ENCODE results near the gene HSD17B14.
A peak's percentile ranks its signal among the peaks of the same experiment; 100 is the strongest.
"Not testable (repeated sequence)": the region's sequence is repeated elsewhere in the genome, so short reads cannot be mapped to it uniquely, and the experiment has no call there.

The HSD17B14 gene

GRCh38 chr19:48798937-48799336, 37.4 kb downstream of the HSD17B14 start:
- DNase-seq (ENCODE audit: low read depth, low spot score): no peak

DNA sequence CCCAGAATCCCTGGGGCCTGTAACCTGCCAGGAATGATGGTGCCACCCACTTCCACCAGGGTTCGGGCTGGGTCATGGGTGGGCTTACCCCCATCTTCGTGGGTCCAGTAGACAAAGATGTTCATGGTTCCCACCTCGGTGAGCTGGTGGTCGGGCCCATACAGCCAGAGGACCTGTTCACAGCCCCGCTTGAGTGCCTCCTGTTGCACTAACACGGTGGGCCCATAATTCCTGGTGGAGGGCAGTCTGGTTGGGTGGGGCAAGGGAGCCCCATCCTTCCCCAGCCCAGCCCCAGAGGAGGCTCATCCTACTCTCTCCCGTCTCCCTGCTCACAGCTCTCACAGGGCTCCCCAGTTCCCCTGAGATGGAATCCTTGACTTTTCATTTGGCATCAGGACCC, 39.2 kb downstream of the HSD17B14 start:
- DNase-seq (ENCODE audit: low read depth, low spot score): no peak

DNA sequence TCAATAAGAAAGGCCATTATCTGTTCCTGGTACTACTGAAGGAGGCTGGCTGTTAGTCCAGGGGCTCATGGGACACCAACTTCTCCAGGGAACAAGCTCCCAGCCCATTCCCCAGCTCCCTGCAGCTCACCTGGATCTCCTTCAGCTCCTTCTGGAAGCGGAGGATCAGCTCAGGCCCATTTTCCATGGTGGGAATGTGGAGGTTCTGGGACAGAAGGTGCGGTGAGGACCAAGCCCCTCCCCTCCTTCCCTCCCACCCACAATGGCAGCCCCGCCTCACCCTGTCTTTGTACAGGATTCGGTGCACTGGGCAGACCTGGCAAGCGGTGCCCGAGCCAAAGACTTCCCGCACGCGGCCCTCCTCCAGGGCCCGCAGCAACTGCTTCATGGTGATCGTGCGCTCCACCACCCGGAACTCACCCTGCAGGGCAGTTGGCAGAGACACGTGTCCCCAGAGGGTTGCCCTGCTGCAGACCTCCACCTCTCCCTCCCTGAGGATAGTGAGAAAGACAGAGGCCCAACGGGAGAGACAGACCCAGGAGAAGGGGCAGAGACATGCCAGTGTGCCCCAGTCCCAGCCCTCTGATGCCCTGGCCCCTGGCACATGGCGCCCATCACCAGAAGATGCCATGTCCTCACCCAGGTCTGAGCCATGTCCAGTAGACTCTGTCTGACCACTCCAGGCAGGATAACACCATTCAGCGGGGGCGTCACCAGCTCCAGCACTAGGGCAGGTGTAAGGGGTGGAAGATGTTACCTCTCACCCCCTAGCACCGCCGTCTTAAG, 39.8 kb downstream of the HSD17B14 start:
- no peak for DNase-seq (ENCODE audit: low read depth, low spot score)

DNA sequence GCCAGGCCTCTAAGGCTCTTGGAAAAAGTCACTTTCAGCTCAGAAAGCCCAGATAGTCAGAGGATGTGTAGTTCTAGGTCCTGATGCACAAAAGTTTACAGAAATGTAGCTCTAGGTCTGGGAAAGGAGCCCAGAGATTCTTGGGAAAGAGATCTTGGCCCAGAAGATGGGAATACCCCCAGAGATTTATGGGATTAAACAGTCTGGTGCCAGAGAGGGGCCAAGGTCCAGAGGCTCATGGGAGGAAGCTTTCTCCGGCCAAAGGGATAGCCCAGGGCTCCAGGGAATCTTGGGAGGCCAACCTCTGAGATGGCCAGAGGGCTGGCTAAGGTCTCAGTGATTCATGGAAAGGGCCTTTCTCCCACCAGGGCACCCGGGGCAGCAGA, 40.6 kb downstream of the HSD17B14 start:
- DNase-seq (ENCODE audit: low read depth, low spot score): no peak

DNA sequence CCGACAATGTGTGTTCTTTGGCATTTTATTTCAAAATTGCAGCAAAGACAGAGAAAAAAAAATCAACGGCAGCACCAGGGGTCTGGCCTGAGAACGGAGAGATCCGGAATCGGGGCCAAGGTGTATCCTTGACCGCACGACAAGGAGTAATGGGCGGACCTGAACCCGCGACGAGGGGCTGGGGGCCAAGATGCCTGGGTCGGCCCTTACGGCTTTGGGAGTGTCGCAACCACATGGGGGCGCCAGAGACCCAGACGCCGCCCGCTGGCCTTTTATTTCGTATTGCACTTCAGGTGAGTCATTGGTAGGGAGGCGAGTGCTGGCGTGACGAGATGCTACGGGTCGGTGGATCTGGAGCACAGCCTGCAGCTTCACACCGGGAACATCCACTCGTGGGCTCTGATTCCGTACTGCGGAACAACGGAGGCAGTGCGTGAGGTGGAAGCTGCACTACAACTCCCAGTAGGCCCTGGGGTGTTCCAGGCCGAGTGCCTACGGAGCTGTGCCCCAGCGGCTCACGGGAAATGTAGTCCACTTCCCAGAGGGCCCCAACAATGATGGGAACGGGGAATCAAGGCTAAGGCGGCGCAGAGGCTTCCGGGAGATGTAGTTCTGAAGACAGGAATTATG, 41.1 kb downstream of the HSD17B14 start:
- DNase-seq (ENCODE audit: low read depth, low spot score): peak; percentile 72

DNA sequence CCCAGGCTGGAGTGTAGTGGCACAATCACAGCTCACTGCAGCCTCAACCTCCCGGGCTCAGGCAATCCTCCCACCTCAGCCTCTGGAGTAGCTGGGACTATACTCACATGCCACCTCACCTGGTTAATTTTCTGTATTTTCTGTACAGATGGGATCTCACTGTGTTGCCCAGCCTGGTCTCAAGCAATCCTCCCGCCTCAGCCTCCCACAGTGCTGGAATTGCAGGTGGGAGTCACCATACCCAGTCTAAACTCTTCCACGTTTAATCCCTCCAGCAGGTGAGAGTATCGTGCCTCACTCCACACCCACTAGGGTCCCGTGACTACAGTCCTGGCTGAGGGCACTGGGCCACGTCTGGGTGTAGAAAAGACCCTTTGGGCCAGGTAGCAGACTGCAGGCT, 42.0 kb downstream of the HSD17B14 start:
- no peak for DNase-seq (ENCODE audit: low read depth, low spot score)

GRCh38 chr19:48793271-48793670, 43.0 kb downstream of the HSD17B14 start:
- no peak for DNase-seq (ENCODE audit: low read depth, low spot score)

DNA sequence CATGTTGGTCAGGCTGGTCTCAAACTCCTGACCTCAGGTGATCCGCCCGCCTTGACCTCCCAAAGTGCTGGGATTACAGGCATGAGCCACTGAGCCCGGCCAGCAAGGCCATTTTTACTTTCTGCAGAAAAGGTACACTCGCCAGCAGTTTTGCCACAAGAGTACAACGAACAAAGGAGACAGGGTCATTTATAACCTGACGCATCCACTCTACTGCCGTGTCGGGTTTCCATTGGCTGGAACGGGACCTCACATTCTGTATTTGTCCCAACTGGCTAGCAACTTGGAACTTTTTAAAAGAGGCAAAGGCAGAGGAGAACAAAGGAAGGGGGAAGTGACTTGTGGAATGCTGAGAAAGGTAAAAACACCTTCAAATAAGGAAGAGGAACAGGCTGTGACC, 49.0 kb downstream of the HSD17B14 start:
- DNase-seq (ENCODE audit: low read depth, low spot score): not testable (repeated sequence)

DNA sequence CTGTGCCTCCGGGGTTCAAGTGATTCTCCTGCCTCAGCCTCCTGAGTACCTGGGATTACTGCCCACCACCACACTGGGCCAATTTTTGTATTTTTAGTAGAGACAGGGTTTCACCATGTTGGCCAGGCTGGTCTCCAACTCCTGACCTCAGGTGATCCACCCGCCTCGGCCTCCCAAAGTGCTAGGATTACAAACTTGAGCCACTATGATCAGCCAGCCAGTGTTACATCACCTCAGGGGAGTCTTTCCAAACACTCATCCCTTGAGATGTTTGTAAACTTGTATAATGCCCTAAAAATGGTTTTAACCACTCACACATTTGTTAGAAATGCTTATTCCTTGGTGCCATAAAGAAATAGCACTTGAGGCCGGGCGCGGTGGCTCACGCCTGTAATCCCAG, 49.9 kb downstream of the HSD17B14 start:
- not testable (repeated sequence) for DNase-seq (ENCODE audit: low read depth, low spot score)

- DNase-seq (ENCODE audit: low read depth, low spot score): no peak
Observed at GRCh38 chr19:48784527-48784926, 51.8 kb downstream of the HSD17B14 start.

GRCh38 chr19:48780631-48781391, 55.5 kb downstream of the HSD17B14 start:
- no peak for DNase-seq (ENCODE audit: low read depth, low spot score)

DNA sequence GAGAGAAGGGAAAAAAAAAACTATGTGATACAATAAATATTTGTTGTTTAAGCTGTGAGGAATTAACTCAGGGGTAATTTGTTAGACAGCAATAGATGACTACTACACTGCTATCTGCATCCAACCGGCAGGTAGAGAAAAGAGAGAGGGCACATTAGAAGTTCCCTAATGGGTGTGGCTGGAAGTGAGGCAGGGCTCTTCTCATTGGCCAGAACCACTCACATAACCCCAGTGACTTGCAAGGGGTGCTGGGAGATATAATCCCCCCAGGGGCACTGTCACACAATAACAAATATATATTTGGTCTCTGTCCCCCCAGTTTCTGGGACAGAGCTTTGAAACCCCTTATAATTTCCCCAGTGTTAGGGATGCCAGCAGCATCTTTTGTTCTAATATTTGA, 56.7 kb downstream of the HSD17B14 start:
- DNase-seq (ENCODE audit: low read depth, low spot score): no peak

- DNase-seq (ENCODE audit: low read depth, low spot score): no peak
Observed at GRCh38 chr19:48777720-48778119, 58.6 kb downstream of the HSD17B14 start.

GRCh38 chr19:48777139-48777538, 59.2 kb downstream of the HSD17B14 start:
- no peak for DNase-seq (ENCODE audit: low read depth, low spot score)

- DNase-seq (ENCODE audit: low read depth, low spot score): no peak
Observed at GRCh38 chr19:48772503-48772953, 63.8 kb downstream of the HSD17B14 start.

GRCh38 chr19:48770734-48771472, 65.4 kb downstream of the HSD17B14 start:
- DNase-seq (ENCODE audit: low read depth, low spot score): no peak

- DNase-seq (ENCODE audit: low read depth, low spot score): no peak
Observed at GRCh38 chr19:48770266-48770665, 66.0 kb downstream of the HSD17B14 start.

- DNase-seq (ENCODE audit: low read depth, low spot score): no peak
Observed at GRCh38 chr19:48768994-48769713, 67.1 kb downstream of the HSD17B14 start.

DNA sequence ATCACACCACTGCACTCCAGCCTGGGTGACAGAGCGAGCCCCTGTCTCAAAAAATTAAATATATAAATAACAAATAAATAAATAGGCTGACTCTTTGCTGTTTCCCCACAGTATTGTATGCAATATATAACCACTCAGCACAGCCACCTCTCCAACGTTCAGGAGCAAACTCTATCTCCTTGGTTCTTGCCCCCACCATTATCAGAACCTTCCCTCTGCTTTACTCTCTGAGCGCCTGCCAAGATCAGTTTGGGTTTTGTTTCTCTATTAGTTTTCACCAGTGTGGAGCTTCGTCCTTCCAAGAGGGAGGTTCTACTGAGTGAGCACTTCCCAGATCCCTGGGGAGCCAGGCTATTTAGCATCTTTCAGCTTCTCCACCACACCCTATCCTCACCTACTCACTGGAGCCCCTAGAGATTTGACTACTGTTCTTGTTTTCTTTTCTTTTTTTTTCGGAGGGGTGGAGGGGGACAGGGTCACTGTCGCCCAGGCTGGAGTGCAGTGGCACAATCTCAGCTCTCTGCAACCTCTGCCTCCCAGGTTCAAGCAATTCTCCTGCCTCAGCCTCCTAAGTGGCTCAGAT, 68.0 kb downstream of the HSD17B14 start:
- DNase-seq (ENCODE audit: low read depth, low spot score): not testable (repeated sequence)

- not testable (repeated sequence) for DNase-seq (ENCODE audit: low read depth, low spot score)
Observed at GRCh38 chr19:48765816-48766215, 70.5 kb downstream of the HSD17B14 start.
